ENCODE measurements around the gene THADA. TPM values are rescaled to one million over a fixed set of nuclear protein-coding genes. Genes with fewer than 3 reads are reported as not detected.
"Not testable (repeated sequence)": the region's sequence is repeated elsewhere in the genome, so short reads cannot be mapped to it uniquely, and the experiment has no call there.

THADA gene
- total RNA-seq, 1 donor, result 39.4 TPM

DNA sequence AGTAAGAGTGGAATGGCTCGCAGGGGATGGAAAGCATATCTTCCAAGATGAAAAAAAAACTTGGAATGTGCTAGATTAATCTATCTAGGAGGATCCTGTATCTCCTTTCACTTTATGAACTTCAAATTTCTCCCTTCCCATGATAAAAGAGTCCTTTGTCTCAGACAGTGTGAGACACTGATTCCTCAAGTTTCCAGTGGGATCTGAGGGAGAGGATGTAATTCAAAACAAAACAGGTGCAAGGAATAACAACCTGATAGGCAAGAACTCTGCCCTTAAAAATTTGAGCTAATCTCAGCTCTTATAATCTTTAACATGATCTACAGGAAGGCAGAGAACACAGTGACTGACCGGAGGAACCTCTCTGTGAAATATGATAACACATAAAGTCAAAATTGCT is 207.5 kb downstream of the THADA start:
- no peak for DNase-seq (ENCODE audit: insufficient read length, low spot score, missing footprints)
- Histone ChIP-seq H3K79me2 (ENCODE audit: insufficient read depth, low read length) (no peaks in the 10 kb centered on the region), H2AFZ (ENCODE audit: low read length) (no peak overlapping the region), H3K36me3 (ENCODE audit: insufficient read depth, low read length) (no peaks in the 10 kb centered on the region), H3K4me1 (ENCODE audit: insufficient read depth, low read length) (peaks cover 32% of the 10 kb centered on the region), H3K9me3 (ENCODE audit: low read depth, low read length) (no peaks in the 10 kb centered on the region), H3K27me3 (ENCODE audit: insufficient read depth, low read length) (no peaks in the 10 kb centered on the region), H3K4me3 (ENCODE audit: insufficient read depth, low read length) (no peak overlapping the region), H3K27ac (ENCODE audit: low read depth, low read length) (no peak overlapping the region), H4K20me1 (ENCODE audit: insufficient read depth, low read length) (peaks cover 8% of the 10 kb centered on the region), H3K4me2 (ENCODE audit: insufficient read depth, low read length) (no peak overlapping the region)
- TF ChIP-seq, protein P1, sequence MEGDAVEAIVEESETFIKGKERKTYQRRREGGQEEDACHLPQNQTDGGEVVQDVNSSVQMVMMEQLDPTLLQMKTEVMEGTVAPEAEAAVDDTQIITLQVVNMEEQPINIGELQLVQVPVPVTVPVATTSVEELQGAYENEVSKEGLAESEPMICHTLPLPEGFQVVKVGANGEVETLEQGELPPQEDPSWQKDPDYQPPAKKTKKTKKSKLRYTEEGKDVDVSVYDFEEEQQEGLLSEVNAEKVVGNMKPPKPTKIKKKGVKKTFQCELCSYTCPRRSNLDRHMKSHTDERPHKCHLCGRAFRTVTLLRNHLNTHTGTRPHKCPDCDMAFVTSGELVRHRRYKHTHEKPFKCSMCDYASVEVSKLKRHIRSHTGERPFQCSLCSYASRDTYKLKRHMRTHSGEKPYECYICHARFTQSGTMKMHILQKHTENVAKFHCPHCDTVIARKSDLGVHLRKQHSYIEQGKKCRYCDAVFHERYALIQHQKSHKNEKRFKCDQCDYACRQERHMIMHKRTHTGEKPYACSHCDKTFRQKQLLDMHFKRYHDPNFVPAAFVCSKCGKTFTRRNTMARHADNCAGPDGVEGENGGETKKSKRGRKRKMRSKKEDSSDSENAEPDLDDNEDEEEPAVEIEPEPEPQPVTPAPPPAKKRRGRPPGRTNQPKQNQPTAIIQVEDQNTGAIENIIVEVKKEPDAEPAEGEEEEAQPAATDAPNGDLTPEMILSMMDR (IDR thresholded peaks at IDR 0.05; ENCODE audit: extremely low read depth, low read depth, low read length), result no peak

DNA sequence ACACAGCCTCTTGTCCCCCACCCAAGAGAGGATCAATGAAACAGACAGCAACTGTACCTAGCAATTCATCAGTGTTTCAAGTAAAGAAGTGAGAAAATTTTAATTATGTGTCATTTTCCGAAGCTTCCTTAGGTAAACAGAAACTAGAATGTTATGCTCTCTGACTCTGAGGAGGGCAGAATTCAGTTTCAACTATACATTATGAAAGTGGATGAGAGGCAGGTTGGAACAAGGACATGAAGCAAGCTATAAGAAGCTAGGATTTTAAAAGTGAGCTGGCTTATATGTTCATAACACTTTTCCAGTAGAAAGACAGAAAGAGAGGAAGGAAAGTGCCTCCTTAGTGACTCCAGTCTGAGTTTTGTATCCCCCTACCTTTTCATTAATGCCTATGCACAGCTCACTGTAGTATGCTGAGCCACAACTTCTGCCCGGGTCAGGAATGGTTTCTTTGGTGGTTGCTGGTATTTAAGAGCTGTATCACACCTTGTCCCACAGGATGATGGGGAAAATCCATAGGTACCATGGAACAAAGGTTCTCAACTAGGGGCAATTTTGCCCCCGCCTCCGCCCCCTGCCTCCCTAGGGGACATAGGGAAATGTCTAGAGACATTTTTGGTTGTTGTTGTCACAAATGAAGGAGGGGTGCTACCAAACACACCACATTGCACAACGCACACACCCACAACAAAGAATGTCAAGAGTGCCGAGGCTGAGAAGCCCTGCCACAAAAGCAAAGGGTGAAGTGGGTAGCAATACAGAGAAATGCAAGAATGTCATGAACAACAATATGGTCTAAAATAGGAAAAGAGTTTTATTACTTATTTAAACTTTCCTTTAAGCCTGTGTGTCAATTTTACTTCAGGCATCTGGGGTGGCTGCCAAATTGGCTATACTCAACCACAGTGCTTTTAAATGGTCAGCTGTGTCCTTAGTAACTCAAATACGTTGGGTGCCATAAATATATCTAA is 208.5 kb downstream of the THADA start:
- Histone ChIP-seq H3K36me3 (ENCODE audit: insufficient read depth, low read length) (no peaks in the 10 kb centered on the region), H3K27ac (ENCODE audit: low read depth, low read length) (no peak overlapping the region), H3K4me2 (ENCODE audit: insufficient read depth, low read length) (no peak overlapping the region), H3K4me3 (ENCODE audit: insufficient read depth, low read length) (no peak overlapping the region), H3K4me1 (ENCODE audit: insufficient read depth, low read length) (peaks cover 25% of the 10 kb centered on the region), H3K79me2 (ENCODE audit: insufficient read depth, low read length) (no peaks in the 10 kb centered on the region), H3K27me3 (ENCODE audit: insufficient read depth, low read length) (no peaks in the 10 kb centered on the region), H3K9me3 (ENCODE audit: low read depth, low read length) (no peaks in the 10 kb centered on the region), H4K20me1 (ENCODE audit: insufficient read depth, low read length) (peaks cover 8% of the 10 kb centered on the region), H2AFZ (ENCODE audit: low read length) (no peak overlapping the region)
- DNase-seq (ENCODE audit: insufficient read length, low spot score, missing footprints), result peak; percentile 47
- TF ChIP-seq, protein P1 (IDR thresholded peaks at IDR 0.05; ENCODE audit: extremely low read depth, low read depth, low read length), result no peak

DNA sequence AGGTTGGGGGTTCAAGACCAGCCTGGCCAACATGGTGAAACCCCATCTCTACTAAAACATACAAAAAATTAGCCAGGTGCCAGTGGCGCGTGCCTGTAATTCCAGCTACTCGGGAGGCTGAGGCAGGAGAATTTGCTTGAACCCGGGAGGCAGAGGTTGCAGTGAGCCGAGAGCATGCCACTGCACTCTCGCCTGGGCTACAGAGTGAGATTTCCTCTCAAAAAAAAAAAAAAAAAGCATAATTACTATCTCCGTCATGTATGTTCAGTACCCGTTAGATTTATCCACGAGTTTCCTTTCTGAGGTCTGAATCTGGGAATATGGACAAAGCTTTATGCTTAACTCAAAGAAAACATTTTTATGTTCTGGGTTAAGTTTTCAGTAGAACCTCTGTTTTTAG is 209.2 kb downstream of the THADA start:
- not testable (repeated sequence) for H3K4me2 ChIP-seq (ENCODE audit: insufficient read depth, low read length); H2AFZ ChIP-seq (ENCODE audit: low read length); H3K27me3 ChIP-seq (ENCODE audit: insufficient read depth, low read length); H4K20me1 ChIP-seq (ENCODE audit: insufficient read depth, low read length); H3K4me3 ChIP-seq (ENCODE audit: insufficient read depth, low read length); H3K79me2 ChIP-seq (ENCODE audit: insufficient read depth, low read length); H3K36me3 ChIP-seq (ENCODE audit: insufficient read depth, low read length); H3K9me3 ChIP-seq (ENCODE audit: low read depth, low read length); H3K27ac ChIP-seq (ENCODE audit: low read depth, low read length)
- H3K4me1 ChIP-seq (ENCODE audit: insufficient read depth, low read length), result peaks cover 18% of the 10 kb centered on the region
- DNase-seq (ENCODE audit: insufficient read length, low spot score, missing footprints), result peak; percentile 1

DNA sequence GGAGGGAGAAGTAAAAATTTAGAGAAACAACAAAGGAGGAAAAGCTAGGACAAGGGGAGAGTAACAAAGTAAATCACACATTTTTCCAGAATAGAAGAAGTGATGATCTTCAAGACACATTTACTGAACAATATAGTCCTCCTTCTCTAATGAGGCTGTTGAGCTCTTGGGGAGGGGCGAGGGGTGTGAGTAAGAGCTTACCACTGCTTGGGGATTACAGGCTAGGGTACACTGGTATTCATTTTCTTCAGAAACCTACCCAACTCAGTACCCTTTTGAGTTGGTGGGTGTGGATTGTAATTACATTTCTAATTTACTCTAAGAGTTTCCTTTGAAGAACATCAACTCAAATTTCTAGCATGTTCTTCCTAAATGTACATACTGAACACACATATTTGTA is 211.7 kb downstream of the THADA start:
- no peak overlapping the region for H2AFZ ChIP-seq (ENCODE audit: low read length)
- no peaks in the 10 kb centered on the region for H3K27me3 ChIP-seq (ENCODE audit: insufficient read depth, low read length)
- peaks cover 15% of the 10 kb centered on the region for H3K4me1 ChIP-seq (ENCODE audit: insufficient read depth, low read length)
- no peak overlapping the region for H3K27ac ChIP-seq (ENCODE audit: low read depth, low read length)
- no peak overlapping the region for H3K4me3 ChIP-seq (ENCODE audit: insufficient read depth, low read length)
- no peaks in the 10 kb centered on the region for H3K79me2 ChIP-seq (ENCODE audit: insufficient read depth, low read length)
- H3K9me3 ChIP-seq (ENCODE audit: low read depth, low read length), result no peaks in the 10 kb centered on the region
- TF ChIP-seq, protein P1 (IDR thresholded peaks at IDR 0.05; ENCODE audit: extremely low read depth, low read depth, low read length), result no peak
- no peak overlapping the region for H3K4me2 ChIP-seq (ENCODE audit: insufficient read depth, low read length)
- no peak for DNase-seq (ENCODE audit: insufficient read length, low spot score, missing footprints)
- peaks cover 6% of the 10 kb centered on the region for H4K20me1 ChIP-seq (ENCODE audit: insufficient read depth, low read length)
- no peaks in the 10 kb centered on the region for H3K36me3 ChIP-seq (ENCODE audit: insufficient read depth, low read length)

All from osteoblast (primary cell).